Fibroblast of the aortic adventitia (primary cell): ENCODE data around the gene PTH2. TPM values are rescaled to one million over a fixed set of nuclear protein-coding genes. Genes with fewer than 3 reads are reported as not detected.
A peak's percentile ranks its signal among the peaks of the same experiment; 100 is the strongest.

Source experiments
- DNase-seq: peaks from one replicate; pipeline ENCODE4 v3.0.0-alpha.2; 2010; ENCODE audit warnings: low read depth
- H3K4me3 ChIP-seq: 2 replicates; pipeline ENCODE4 v1.5.1; 2011; ENCODE audit warnings: low read depth, mild to moderate bottlenecking, control low read depth, low read length, moderate library complexity
- total RNA-seq: library from RNA; depleted of rRNA; stranded (reverse); fragments of >200 nt; gene quantifications from 2 replicates; pipeline ENCODE4 v1.2.3, GENCODE V29; 2012; ENCODE audit warnings: low replicate concordance
- TF ChIP-seq, protein P1 (sequence below): IDR thresholded peaks from 2 replicates; pipeline ENCODE4 v1.5.1; 2011; ENCODE audit warnings: mild to moderate bottlenecking, low read length, control low read depth, inconsistent platforms; ENCODE audit not compliant: insufficient read depth

Gene PTH2
- total RNA-seq, 1 donor, result not detected

DNA sequence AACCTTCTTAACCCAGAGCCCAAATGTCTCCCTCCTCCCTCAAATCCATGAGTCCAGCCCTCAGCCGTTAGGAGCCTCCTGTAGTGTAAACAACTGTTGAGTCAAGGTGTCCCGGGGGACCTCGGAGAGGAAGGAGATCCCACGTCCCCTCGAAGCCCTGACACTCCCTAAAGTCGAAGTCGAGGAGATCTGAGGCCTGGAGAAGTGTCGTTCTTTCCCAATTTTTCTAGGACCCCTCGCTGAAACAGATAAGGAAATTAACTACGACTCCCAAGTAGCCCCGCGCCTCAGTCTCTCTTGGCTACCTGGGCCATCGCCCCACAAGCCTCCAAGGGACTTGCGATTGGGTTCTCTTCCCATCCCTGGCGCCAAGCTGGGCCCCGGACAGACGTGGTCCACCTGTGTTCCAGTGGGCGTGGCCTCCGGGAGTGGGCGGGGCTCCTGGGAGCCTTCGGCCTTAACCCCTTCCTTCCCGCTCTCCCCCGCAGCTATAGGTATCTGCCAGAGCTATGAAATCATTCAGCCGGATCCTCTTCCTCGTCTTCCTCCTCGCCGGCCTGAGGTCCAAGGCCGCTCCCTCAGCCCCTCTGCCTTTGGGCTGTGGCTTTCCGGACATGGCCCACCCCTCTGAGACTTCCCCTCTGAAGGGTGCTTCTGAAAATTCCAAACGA, 2.8 kb upstream of the PTH2 start:
- no peak overlapping the region for H3K4me3 ChIP-seq
- TF ChIP-seq, protein P1, sequence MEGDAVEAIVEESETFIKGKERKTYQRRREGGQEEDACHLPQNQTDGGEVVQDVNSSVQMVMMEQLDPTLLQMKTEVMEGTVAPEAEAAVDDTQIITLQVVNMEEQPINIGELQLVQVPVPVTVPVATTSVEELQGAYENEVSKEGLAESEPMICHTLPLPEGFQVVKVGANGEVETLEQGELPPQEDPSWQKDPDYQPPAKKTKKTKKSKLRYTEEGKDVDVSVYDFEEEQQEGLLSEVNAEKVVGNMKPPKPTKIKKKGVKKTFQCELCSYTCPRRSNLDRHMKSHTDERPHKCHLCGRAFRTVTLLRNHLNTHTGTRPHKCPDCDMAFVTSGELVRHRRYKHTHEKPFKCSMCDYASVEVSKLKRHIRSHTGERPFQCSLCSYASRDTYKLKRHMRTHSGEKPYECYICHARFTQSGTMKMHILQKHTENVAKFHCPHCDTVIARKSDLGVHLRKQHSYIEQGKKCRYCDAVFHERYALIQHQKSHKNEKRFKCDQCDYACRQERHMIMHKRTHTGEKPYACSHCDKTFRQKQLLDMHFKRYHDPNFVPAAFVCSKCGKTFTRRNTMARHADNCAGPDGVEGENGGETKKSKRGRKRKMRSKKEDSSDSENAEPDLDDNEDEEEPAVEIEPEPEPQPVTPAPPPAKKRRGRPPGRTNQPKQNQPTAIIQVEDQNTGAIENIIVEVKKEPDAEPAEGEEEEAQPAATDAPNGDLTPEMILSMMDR, result no peak
- DNase-seq, result no peak

DNA sequence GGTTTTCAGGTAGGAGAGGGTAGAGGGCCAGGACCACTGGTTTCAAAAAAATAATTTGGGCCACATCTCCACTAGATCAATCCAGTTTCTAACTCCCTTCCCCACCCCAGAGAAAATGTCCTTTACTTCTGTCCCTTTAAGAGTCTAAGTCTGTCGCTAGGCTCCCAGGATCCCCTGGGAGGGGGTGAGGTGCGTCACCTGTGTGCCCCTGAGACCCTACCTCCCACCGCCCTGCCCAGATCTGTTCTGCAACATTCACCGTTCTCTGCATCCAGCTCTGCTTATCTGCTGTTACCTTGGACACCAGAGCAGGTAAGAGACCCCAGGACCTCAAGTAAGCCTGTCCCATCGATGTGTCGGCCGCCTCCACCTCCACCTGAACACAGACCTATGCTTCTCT, 1.9 kb upstream of the PTH2 start, which contains the start of gene GFY:
Gene GFY (plus strand): TSS at position 211 of the 400 bp plus-strand sequence. CDS start 1,043 bp downstream, outside the sequence.
- TF ChIP-seq, protein P1, result no peak
- no peak for DNase-seq
- H3K4me3 ChIP-seq, result no peak within 1 kb of the TSS

DNA sequence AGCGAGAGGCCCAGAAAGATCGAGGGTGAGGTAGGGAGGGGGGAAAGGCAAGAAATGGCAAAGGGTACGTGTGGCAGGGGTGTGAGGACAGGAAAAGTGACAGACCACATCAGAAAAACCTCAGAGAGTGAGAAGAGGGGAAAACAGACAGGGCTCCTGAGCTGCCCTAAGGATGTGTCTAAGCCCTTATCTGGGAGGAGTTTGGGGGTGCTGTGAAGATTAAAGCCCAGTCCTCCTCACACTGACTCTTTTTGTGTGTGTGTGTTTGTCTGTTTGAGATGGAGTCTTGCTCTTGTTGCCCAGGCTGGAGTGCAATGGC, 703 bp upstream of the PTH2 start:
- no peak for DNase-seq
- TF ChIP-seq, protein P1, result no peak
- H3K4me3 ChIP-seq, result no peak overlapping the region

DNA sequence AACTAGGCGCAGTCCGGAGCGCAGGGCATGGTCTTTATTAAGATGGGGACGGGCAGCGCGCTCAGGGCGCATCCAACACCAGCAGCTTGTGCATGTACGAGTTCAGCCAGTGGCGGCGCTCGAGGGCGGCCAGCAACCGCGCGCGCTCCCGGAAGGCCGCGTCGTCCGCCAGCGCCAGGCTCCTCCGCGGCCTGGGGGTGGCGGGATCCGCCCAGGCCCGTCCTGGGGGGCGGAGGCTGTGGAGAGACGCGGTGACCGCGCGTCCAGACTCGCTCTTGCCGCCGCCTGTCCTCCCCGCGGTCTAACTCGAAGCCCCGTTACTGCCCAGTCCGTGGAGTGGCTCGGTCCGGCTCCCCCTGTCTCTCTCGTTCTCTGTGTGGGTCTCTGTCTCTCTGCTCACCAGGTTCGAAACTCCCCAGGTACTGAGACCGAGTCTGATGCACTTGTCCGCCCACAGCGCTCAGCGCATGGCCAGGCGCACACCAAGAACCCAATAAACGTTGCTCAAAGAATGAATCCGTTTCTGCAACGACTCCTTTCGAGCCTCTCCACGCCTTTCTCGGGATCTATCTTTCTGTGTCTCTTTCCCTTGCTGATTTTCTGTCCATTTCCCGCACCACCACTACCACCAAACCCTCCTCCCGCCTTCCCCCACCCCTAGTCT, 702 bp downstream of the PTH2 start:
- peak; percentile 16 for DNase-seq
- TF ChIP-seq, protein P1, result peak; percentile 33
- H3K4me3 ChIP-seq, result peak overlapping the region; percentile 6

DNA sequence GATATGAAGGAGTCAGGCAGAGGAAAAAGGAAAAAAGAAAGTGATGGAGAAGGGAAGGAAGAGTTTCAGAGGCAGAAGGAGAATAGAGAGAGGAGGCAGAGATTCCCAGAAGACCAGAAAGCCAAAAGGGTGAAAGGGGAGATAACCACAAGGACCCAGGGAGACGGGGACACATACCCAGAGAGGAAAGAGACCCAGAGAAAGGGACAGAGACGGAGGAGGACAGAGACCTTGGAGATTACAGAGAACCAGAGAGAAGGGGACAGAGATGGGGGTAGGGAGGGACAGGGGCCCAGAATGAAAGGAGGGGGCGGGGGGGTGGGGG, 1.4 kb downstream of the PTH2 start:
- TF ChIP-seq, protein P1, result no peak
- H3K4me3 ChIP-seq, result no peak overlapping the region
- DNase-seq, result no peak

DNA sequence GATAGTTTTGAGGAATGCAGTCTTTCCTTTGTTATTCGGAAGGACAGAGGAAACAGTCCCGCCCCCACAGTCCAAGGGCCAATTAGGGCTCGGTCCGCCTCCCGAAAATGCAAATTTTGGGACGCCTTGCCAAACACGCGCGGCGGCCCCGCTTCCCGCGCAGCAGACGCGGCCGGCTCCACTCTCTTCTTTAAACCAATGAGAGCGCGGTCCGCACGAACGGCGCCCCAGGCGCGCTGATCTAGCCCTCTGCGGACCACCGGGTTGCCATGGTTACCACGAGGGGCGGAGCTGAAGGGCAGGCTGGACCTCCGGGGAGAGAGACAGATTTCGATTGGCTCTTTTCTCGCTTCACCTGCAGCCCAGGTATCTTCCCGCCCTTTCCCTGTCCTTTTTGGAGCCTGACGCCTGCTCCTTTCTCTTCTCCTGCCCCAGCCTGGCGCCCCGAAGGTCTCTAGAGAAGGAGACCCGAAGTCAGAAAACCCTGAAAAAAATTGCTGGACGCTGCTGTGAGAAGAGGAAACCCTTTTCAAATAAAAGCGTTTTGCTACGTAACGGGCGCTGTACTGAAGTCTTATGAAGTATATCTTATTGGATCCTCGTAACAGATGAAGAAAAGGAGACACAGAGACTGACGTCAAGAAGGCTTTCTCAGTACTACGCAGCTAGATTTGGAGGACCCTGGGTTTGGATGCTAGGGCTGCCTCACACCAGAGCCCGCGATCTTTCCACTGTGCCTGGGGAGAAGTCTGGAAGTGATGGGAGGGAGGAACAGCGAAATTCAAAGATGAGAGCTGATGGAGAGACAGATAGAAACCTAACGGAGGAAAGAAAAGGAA, 2.0 kb downstream of the PTH2 start:
- peak overlapping the region; percentile 25 for H3K4me3 ChIP-seq
- TF ChIP-seq, protein P1, result no peak
- peak; percentile 63 for DNase-seq
